ENCODE measurements around the gene PFDN1.

DNA sequence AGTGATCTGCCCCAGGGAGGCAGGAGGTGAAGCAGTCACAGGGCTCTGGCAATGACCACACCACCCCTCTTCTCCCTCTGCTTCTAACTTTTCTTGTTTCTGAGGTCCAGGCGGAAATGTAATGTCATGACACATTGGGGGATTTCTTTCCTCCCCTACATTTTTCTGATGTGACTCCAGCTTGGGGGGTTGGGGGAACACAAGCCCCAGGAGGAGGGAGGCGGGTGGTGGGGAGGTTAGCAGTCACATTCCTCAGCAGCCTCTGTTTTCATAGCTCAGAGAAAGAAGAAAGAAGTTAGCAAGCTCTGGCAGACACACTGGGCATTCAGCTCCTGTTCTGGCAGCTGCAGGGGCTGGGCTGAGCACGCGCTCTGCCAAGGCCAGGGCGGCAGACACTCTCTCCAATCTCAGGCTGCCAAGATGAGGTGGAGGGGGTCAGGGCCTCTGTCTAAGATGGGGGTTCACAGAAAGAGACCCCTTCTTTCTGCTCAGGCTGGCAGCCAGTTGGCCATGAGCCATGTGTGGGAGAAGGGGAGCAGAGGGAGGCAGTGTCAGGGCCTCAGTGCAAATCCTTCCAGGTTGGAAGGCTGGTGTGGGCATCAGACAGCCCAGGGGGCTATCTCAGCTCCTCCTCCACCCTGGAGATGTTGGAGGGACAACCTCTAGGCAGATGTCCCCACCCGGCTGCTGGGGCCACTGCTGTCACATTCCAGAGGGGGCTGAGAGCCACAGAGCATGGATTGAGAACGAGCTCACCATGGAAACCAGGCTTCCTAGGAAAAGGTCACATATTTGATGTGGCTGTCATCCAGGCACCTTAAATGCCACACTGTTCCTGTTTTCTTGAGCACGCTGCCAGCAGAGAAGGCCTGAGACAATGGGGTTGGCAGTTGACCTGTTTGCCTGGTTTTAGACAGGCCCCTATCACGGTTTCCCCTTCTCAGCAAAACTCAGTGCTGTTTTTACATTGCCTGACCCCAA lies 20.1 kb upstream of the PFDN1 start:
- TF ChIP-seq, protein P1, sequence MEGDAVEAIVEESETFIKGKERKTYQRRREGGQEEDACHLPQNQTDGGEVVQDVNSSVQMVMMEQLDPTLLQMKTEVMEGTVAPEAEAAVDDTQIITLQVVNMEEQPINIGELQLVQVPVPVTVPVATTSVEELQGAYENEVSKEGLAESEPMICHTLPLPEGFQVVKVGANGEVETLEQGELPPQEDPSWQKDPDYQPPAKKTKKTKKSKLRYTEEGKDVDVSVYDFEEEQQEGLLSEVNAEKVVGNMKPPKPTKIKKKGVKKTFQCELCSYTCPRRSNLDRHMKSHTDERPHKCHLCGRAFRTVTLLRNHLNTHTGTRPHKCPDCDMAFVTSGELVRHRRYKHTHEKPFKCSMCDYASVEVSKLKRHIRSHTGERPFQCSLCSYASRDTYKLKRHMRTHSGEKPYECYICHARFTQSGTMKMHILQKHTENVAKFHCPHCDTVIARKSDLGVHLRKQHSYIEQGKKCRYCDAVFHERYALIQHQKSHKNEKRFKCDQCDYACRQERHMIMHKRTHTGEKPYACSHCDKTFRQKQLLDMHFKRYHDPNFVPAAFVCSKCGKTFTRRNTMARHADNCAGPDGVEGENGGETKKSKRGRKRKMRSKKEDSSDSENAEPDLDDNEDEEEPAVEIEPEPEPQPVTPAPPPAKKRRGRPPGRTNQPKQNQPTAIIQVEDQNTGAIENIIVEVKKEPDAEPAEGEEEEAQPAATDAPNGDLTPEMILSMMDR (IDR thresholded peaks at IDR 0.05; ENCODE audit: low read length), result no peak
- TF ChIP-seq EZH2 (IDR thresholded peaks at IDR 0.05; ENCODE audit: borderline replicate concordance, low read length), result no peak
